Astrocyte of the spinal cord (primary cell): Measurements from ENCODE around the gene KIDINS220.

Source experiments
- DNase-seq: peaks from one replicate; pipeline ENCODE4 v3.0.0; 2011; ENCODE audit warnings: low read depth, low spot score
- H3K4me3 ChIP-seq: 2 replicates; pipeline ENCODE4 v1.5.1; 2011; ENCODE audit warnings: low read depth, mild to moderate bottlenecking, low read length, moderate library complexity
- in situ Hi-C: cut with HindIII; loops from 2 replicates; pipeline ENCODE4 v1.10.0; 2017; ENCODE audit warnings: low sequenced_read_pairs
- TF ChIP-seq, protein P1 (sequence below): IDR thresholded peaks from 2 replicates; pipeline ENCODE4 v1.5.1; 2012; ENCODE audit warnings: low read depth, mild to moderate bottlenecking, low read length, inconsistent platforms

The KIDINS220 gene

DNA sequence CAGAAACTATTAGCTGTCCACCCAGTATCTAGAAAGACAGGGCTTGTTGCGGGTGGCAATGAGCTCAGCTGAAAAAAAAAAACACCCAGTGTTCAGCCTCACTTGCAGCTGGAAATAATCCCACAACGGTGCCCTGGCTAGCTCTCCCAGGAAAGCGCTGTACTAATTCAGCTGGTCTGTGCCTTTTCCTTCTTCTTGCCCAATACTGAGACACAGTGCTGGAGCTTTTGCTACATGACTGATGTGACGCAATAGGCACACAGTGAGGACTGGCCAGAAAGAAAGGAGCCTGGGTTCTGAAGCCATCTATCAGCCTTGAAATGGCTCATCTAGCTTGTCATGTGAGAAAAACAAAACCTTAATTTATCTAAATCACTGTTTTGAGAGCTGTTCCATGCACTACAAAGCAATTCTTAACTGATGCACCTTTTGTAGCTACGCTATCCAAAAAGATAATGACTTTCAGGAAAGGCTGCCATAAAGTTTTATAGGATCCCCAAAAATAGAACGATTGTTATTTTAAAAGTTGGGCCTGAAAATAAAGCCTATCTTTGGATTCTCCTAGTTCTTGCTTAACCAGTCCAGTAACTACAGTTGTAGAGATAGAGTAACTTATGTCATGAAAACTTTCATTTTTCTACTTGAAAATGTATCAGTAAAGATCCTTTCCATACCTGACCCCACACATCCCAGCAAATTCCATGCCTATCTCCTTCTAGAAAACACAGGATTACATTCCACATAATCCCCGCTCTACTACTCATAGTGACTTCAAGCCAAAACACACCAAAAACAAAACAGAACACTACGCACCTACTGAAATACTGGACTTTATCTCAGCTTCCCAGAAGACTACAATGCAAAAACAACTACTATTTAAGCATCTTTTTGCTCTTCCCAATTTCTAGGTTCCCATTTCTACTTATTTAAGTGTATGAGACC is 15.9 kb downstream of the KIDINS220 start:
- TF ChIP-seq, protein P1, sequence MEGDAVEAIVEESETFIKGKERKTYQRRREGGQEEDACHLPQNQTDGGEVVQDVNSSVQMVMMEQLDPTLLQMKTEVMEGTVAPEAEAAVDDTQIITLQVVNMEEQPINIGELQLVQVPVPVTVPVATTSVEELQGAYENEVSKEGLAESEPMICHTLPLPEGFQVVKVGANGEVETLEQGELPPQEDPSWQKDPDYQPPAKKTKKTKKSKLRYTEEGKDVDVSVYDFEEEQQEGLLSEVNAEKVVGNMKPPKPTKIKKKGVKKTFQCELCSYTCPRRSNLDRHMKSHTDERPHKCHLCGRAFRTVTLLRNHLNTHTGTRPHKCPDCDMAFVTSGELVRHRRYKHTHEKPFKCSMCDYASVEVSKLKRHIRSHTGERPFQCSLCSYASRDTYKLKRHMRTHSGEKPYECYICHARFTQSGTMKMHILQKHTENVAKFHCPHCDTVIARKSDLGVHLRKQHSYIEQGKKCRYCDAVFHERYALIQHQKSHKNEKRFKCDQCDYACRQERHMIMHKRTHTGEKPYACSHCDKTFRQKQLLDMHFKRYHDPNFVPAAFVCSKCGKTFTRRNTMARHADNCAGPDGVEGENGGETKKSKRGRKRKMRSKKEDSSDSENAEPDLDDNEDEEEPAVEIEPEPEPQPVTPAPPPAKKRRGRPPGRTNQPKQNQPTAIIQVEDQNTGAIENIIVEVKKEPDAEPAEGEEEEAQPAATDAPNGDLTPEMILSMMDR, result no peak
- H3K4me3 ChIP-seq, result no peak overlapping the region
- DNase-seq, result peak; percentile 25
- in situ Hi-C loops, result no loop called here

DNA sequence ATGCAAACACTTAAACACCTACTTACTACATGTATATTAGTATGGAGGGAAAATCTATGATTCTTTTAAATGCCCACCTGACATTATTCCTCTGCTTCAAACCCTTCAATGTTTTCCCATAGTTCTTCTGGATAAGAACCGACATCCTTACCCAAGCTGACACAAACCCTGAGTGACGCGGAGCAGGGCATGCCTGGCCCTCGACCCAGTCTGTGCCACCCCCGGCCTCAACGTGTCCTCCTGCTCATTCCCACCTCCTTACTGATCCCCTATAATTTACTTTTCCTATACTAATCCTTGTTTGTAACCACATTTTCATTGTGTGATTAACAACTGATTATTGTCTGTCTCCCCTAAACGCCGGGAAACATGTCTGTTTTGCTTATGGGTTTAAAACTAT is 17.5 kb downstream of the KIDINS220 start:
- DNase-seq, result no peak
- H3K4me3 ChIP-seq, result no peak overlapping the region
- TF ChIP-seq, protein P1, result no peak
- in situ Hi-C loops, result no loop called here

DNA sequence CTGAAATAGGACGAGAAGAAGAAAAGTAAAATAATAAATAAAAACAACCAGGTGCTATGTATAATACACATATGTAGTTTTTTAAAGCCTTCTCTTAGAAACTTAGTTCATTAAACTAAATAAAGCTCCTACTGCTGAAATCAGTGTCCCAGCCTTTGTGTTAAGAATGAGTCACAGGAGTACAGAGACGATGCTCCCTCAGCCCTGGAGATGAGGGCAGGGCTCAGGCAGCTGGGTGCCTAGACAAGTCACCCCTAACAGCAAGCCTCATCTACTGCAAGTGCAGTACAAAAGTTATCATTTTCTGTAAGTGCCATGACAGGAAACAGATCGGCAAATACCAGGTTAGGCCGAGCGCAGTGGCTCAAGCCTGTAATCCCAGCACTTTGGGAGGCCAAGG is 18.2 kb downstream of the KIDINS220 start:
- peak; percentile 48 for DNase-seq
- in situ Hi-C loops, result no loop called here
- H3K4me3 ChIP-seq, result no peak overlapping the region
- TF ChIP-seq, protein P1, result no peak

DNA sequence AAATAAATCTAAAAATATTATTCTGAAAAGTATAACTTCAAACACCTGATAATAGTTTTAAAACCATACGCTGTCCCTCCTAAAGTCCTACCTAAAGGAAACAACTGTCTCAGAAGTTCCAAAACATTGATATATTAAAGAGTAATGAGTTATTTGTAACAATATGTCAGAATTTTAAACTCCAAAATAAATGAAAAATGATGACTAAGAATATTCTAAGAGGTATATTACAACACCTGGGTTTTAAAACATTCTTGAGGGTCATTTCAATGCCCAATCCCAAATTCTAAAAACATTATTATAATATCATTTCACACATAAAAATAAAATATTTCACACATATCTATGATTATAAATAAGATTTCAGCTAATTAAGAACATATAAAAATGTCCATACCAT is 20.2 kb downstream of the KIDINS220 start:
- TF ChIP-seq, protein P1, result no peak
- in situ Hi-C loops, result no loop called here
- DNase-seq, result no peak
- no peak overlapping the region for H3K4me3 ChIP-seq

DNA sequence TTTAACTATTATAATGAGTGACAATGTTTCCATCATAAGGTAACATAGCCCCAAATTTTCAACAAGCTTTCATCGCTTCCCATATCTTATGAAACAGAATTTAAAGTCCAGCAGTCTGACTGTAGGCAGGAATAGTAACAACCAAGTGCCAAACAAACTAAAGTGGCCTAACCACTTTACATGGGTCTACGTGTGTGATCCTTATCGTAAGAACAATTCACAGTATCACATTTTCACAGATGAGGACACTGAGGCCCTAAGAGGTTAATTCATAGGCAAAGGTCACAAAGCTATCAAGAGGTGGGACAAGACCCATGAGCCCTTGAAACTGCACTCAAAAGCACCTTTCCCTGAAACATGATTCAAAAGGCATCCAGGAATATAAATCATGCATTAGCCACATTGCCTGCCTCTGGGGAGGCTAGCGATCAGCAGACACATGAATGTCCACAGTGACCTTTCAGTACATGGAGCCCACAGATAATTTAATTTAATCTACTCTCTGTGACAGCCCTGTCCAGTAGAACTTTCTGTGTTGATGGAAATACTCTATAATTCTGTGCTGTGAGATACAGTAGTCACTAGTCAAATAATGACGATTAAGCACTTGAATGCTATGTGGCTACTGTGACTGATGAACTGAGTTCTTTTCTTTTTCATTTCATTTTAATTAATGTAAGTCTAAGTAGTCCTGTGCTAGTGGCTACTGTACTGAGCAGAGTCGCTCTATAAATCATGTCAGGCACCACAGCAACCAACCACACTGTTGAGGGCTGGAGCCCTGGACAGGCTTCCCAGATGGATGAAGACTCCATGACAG is 30.3 kb downstream of the KIDINS220 start:
- in situ Hi-C loops, result no loop called here
- H3K4me3 ChIP-seq, result no peak overlapping the region
- TF ChIP-seq, protein P1, result no peak
- no peak for DNase-seq

DNA sequence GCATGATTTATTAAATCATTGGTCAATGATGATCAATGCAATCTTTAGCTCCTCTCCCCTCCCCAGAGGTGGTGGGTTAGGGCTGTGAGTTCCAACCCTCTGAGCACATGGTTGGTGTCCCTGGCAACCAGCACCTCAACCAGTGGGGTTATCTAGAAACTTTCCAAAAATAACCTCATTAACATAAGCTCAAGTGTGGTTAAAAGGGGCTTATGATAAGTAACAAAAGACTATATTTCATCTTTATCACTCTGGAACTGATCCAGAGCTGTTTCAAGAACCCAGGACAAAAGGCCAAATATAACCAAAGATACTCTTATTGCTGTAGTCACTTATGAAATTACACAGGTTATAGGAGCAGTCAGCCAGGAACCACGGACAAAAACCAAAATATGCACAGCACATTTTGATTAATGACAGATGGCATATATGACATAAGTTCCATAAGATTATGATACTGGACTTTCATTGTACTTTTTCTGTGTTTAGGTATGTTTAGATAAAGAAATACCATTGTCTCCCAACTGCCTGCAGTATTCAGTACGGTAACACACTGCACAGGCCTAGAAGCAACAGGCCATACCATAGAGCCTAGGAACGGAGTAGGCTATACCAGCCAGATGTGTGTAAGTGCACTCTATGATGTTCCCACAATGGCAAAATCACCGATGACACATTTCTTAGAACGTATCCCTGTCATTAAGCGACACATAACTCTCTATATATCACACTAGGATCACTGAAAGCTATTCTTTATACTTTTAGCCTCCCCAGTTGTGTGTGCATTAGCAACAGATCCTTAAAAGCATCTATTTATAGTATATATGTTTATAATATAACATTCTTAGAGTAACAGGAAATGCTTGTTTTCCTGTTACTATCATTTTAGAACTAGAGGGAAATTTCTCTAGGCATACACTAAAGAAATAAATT is 31.9 kb downstream of the KIDINS220 start:
- H3K4me3 ChIP-seq, result no peak overlapping the region
- in situ Hi-C loops, result no loop called here
- TF ChIP-seq, protein P1, result no peak
- DNase-seq, result no peak
